AG08396 (cell line): ENCODE measurements around the gene DEFB124.
"Not testable (repeated sequence)": the region's sequence is repeated elsewhere in the genome, so short reads cannot be mapped to it uniquely, and the experiment has no call there.

ENCODE experiments used
- DNase-seq: peaks from one replicate; pipeline ENCODE4 v3.0.0; 2012; ENCODE audit warnings: low spot score, mixed read lengths

Gene DEFB124

GRCh38 chr20:31488115-31488514 is 13.2 kb upstream of the DEFB124 start:
- no peak for DNase-seq

GRCh38 chr20:31485450-31486339 is 10.8 kb upstream of the DEFB124 start:
- peak; percentile 69 for DNase-seq

- DNase-seq = no peak
Measured at GRCh38 chr20:31484001-31484400, 9.1 kb upstream of the DEFB124 start.

GRCh38 chr20:31476643-31477215 is 1.8 kb upstream of the DEFB124 start:
- no peak for DNase-seq

GRCh38 chr20:31476294-31476585 is 1.3 kb upstream of the DEFB124 start:
- DNase-seq = no peak

GRCh38 chr20:31475472-31476293 is 756 bp upstream of the DEFB124 start:
- DNase-seq = no peak

GRCh38 chr20:31474097-31474436 is 860 bp downstream of the DEFB124 start:
- no peak for DNase-seq

GRCh38 chr20:31473331-31474096 is 1.4 kb downstream of the DEFB124 start:
- no peak for DNase-seq

GRCh38 chr20:31472395-31473330 is 2.3 kb downstream of the DEFB124 start:
- no peak for DNase-seq

GRCh38 chr20:31470946-31471345 is 4.0 kb downstream of the DEFB124 start:
- DNase-seq = not testable (repeated sequence)

- no peak for DNase-seq
Measured at GRCh38 chr20:31454361-31454760, 20.6 kb downstream of the DEFB124 start.

GRCh38 chr20:31452575-31452974 is 22.4 kb downstream of the DEFB124 start:
- DNase-seq = no peak

- no peak for DNase-seq
Measured at GRCh38 chr20:31449511-31450414, 25.2 kb downstream of the DEFB124 start.

GRCh38 chr20:31446084-31446819 is 28.7 kb downstream of the DEFB124 start:
- DNase-seq = no peak

GRCh38 chr20:31440012-31440659 is 34.8 kb downstream of the DEFB124 start, which contains the start of gene DEFB123:
Gene DEFB123, plus strand, starts transcription at chr20:31440632. Its CDS starts 67 bp downstream, at chr20:31440699.
- DNase-seq = no peak

- no peak for DNase-seq
Measured at GRCh38 chr20:31430568-31431115, 44.3 kb downstream of the DEFB124 start.

- DNase-seq = not testable (repeated sequence)
Measured at GRCh38 chr20:31427576-31427975, 47.4 kb downstream of the DEFB124 start.

- DNase-seq = not testable (repeated sequence)
Measured at GRCh38 chr20:31426891-31427551, 47.9 kb downstream of the DEFB124 start.
